Osteocyte (in vitro differentiated cells): ENCODE measurements around the gene FOXN3. TPM values are rescaled to one million over a fixed set of nuclear protein-coding genes. Genes with fewer than 3 reads are reported as not detected.
A peak's percentile ranks its signal among the peaks of the same experiment; 100 is the strongest.

Experiments used
- DNase-seq: peaks from one replicate; pipeline ENCODE4 v3.0.0; 2021; ENCODE audit warnings: mixed read lengths; ENCODE audit not compliant: unreplicated experiment; ENCODE audit errors: extremely low spot score
- H3K27ac Mint-ChIP-seq: one replicate; pipeline ENCODE4 v1.8.0; 2021; ENCODE audit warnings: mild to moderate bottlenecking, mixed read lengths; ENCODE audit not compliant: unreplicated experiment
- H3K27me3 Mint-ChIP-seq: one replicate; pipeline ENCODE4 v1.8.0; 2021; ENCODE audit warnings: mixed read lengths; ENCODE audit not compliant: unreplicated experiment
- H3K36me3 Mint-ChIP-seq: one replicate; pipeline ENCODE4 v1.8.0; 2021; ENCODE audit warnings: mixed read lengths; ENCODE audit not compliant: unreplicated experiment
- H3K4me1 Mint-ChIP-seq: one replicate; pipeline ENCODE4 v1.8.0; 2021; ENCODE audit warnings: mixed read lengths; ENCODE audit not compliant: unreplicated experiment
- H3K4me3 Mint-ChIP-seq: one replicate; pipeline ENCODE4 v1.8.0; 2021; ENCODE audit warnings: mild to moderate bottlenecking, moderate library complexity, mixed read lengths; ENCODE audit not compliant: unreplicated experiment
- H3K9me3 Mint-ChIP-seq: one replicate; pipeline ENCODE4 v1.8.0; 2021; ENCODE audit warnings: mixed read lengths; ENCODE audit not compliant: unreplicated experiment
- CTCF ChIP-seq: fragments of 200-600 bp; sonication (generic); IDR thresholded peaks from 2 replicates; pipeline ENCODE4 v1.5.0; 2021; ENCODE audit warnings: antibody characterized with exemption, mild to moderate bottlenecking, moderate library complexity
- total RNA-seq: library from RNA; stranded (reverse); gene quantifications from 2 replicates; pipeline ENCODE4 v1.2.1, GENCODE V29; 2021

FOXN3 gene
- total RNA-seq, 1 donor from 2014 or later = 120 TPM

GRCh38 chr14:89447182-89447944 lies 30.3 kb upstream of the FOXN3 start:
- Mint-ChIP-seq H3K27me3 (no peaks in the 10 kb centered on the region), H3K4me3 (no peak overlapping the region), H3K27ac (no peak overlapping the region), H3K36me3 (no peaks in the 10 kb centered on the region), H3K9me3 (no peaks in the 10 kb centered on the region), H3K4me1 (peaks cover 31% of the 10 kb centered on the region)
- no peak for DNase-seq
- TF ChIP-seq CTCF = no peak

- Mint-ChIP-seq H3K27me3 (no peaks in the 10 kb centered on the region), H3K4me1 (peaks cover 34% of the 10 kb centered on the region), H3K27ac (peak overlapping the region; percentile 77), H3K9me3 (no peaks in the 10 kb centered on the region), H3K4me3 (no peak overlapping the region), H3K36me3 (no peaks in the 10 kb centered on the region)
- DNase-seq = no peak
- no peak for TF ChIP-seq CTCF
These were observed 28.4 kb upstream of the FOXN3 start for GRCh38 chr14:89445273-89445973.

GRCh38 chr14:89444516-89445125 lies 27.6 kb upstream of the FOXN3 start:
- H3K36me3 Mint-ChIP-seq = no peaks in the 10 kb centered on the region
- H3K27me3 Mint-ChIP-seq = no peaks in the 10 kb centered on the region
- no peak for DNase-seq
- H3K9me3 Mint-ChIP-seq = no peaks in the 10 kb centered on the region
- H3K4me1 Mint-ChIP-seq = peaks cover 34% of the 10 kb centered on the region
- peak overlapping the region; percentile 94 for H3K27ac Mint-ChIP-seq
- no peak for TF ChIP-seq CTCF
- H3K4me3 Mint-ChIP-seq = peak overlapping the region; percentile 10

GRCh38 chr14:89444044-89444443 lies 27.0 kb upstream of the FOXN3 start:
- Mint-ChIP-seq H3K36me3 (no peaks in the 10 kb centered on the region), H3K4me3 (peak overlapping the region; percentile 24), H3K27me3 (no peaks in the 10 kb centered on the region), H3K9me3 (no peaks in the 10 kb centered on the region), H3K4me1 (peaks cover 34% of the 10 kb centered on the region), H3K27ac (peak overlapping the region; percentile 94)
- DNase-seq = no peak
- TF ChIP-seq CTCF = no peak
